Retinal pigment epithelial cell (primary cell): Measurements from ENCODE around the gene DUOX1.

Source experiments
- DNase-seq: peaks from one replicate; pipeline ENCODE4 v3.0.0-alpha.2; 2010; ENCODE audit warnings: low read depth
- H3K4me3 ChIP-seq: 2 replicates; pipeline ENCODE4 v1.5.1; 2011; ENCODE audit warnings: mild to moderate bottlenecking, low read length, control low read depth, moderate library complexity
- CTCF ChIP-seq: conservative IDR thresholded peaks from 2 replicates; pipeline ENCODE4 v1.5.1; 2011; ENCODE audit warnings: low read depth, low read length, control low read depth, inconsistent platforms

The DUOX1 gene

GRCh38 chr15:45117308-45118130 lies 12.3 kb upstream of the DUOX1 start:
- no peak for TF ChIP-seq CTCF
- peak overlapping the region; percentile 15 for H3K4me3 ChIP-seq
- DNase-seq, result no peak

- peak; percentile 100 for TF ChIP-seq CTCF
- H3K4me3 ChIP-seq, result no peak overlapping the region
- peak; percentile 58 for DNase-seq
Observed at GRCh38 chr15:45118131-45118588, 11.6 kb upstream of the DUOX1 start.

DNA sequence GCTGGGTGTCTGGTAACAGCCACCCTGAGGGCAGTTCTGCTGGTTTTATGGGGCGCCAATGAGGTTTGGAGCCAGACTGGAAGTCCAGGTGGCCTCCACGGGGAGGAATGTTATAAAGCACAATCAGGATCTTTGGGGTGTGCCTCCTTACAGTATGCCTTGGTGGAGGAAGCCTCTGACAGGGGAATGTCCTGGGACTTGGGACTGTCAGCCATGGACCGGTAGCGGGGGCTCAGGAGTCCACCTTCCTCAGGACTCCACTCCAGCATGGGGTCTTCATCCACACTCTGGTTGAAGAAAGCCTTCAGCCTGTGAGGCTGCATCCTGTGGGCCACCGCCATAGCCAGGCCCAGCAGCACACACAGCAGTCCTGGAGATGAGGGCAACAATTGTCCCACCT lies 10.8 kb upstream of the DUOX1 start:
- no peak overlapping the region for H3K4me3 ChIP-seq
- no peak for DNase-seq
- TF ChIP-seq CTCF, result no peak

DNA sequence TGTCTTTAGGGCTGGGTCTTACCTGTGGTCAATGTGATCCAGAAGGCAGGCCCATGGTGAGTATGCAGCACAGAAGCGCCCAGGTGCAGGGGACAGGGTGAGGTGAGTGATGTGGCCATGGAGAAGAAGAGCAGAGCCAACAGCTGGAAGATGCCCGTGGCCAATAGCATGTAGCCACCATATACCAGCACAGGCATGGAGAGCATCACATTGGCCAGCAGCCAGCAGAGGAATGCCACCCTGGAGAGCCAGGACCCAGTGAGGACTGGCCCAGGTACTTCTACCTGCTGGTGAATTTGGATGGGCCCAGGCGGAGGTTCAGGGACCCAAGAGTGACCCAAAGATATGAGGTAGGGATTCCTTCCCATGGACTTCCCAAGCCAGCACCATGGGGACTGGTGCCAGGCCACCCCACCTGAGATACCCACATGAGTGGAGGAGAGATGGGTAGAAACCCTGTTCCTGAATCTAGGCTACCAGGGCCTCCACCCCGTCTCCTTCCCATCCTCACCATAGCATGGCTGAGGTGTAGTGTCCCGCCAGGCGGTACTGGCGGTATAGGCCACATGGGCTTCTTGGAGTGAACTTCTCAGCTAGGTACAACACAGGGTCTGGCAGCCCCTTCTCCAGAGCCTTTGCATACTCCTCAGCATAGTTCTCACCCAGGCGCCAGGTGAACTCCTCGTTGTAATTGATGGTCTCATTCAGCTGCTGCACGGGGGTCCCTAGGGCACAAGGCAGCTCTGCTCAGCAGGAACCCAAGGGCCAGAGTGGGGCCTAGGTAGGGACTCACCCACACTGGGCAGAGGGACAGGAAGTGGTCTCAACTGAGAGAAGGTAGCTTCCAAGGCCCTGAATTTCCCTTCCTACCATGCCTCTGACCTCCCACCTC lies 9.5 kb upstream of the DUOX1 start:
- H3K4me3 ChIP-seq, result no peak overlapping the region

GRCh38 chr15:45121020-45121419 lies 8.8 kb upstream of the DUOX1 start:
- no peak overlapping the region for H3K4me3 ChIP-seq
- no peak for TF ChIP-seq CTCF
- DNase-seq, result no peak

More for the DNA sequence above, 9.5 kb upstream of the DUOX1 start:
- TF ChIP-seq CTCF, result no peak
- DNase-seq, result no peak

GRCh38 chr15:45121706-45122417 lies 7.9 kb upstream of the DUOX1 start:
- peak; percentile 42 for DNase-seq
- no peak overlapping the region for H3K4me3 ChIP-seq
- no peak for TF ChIP-seq CTCF
